Liver (tissue), 9 donors: ENCODE results near the gene ADCK1. TPM values are rescaled to one million over a fixed set of nuclear protein-coding genes. Genes with fewer than 3 reads are reported as not detected.

Experiments used
- DNase-seq: peaks from one replicate; pipeline ENCODE4 v3.0.0-alpha.2; 2017; ENCODE audit warnings: low spot score
- H3K27ac ChIP-seq, 2 donors: one replicate each; pipeline ENCODE4 v1.7.0; 2013; ENCODE audit warnings: inconsistent platforms in 2 of 2, low read length in 2 of 2, control low read depth in 1 of 2, low read depth in 1 of 2, mild to moderate bottlenecking in 1 of 2
- H3K27me3 ChIP-seq, 4 donors: one replicate each; pipeline versions ENCODE4 v1.6.1 to v1.7.0; 2013; ENCODE audit warnings: low read length in 3 of 4, inconsistent platforms in 1 of 4, mild to moderate bottlenecking in 1 of 4, moderate library complexity in 1 of 4; ENCODE audit not compliant: control insufficient read depth in 4 of 4, insufficient read depth in 4 of 4
- H3K36me3 ChIP-seq, 4 donors: one replicate each; pipeline versions ENCODE4 v1.6.1 to v1.7.0; 2013; ENCODE audit warnings: low read length in 3 of 4, mild to moderate bottlenecking in 3 of 4, low read depth in 1 of 4, moderate library complexity in 1 of 4; ENCODE audit not compliant: control insufficient read depth in 4 of 4, insufficient read depth in 3 of 4
- H3K4me1 ChIP-seq, 4 donors: one replicate each; pipeline versions ENCODE4 v1.6.1 to v1.7.0; 2013; ENCODE audit warnings: low read length in 3 of 4, mild to moderate bottlenecking in 3 of 4, moderate library complexity in 1 of 4; ENCODE audit not compliant: control insufficient read depth in 4 of 4, insufficient read depth in 4 of 4
- H3K4me3 ChIP-seq, 3 donors: one replicate each; pipeline versions ENCODE4 v1.6.1 to v1.7.0; 2013; ENCODE audit warnings: low read length in 3 of 3, control low read depth in 1 of 3, low read depth in 1 of 3, mild to moderate bottlenecking in 1 of 3
- H3K9ac ChIP-seq, 2 donors: one replicate each; pipeline ENCODE4 v1.7.0; 2013; ENCODE audit warnings: low read length in 2 of 2, mild to moderate bottlenecking in 2 of 2, moderate library complexity in 2 of 2, control low read depth in 1 of 2, low read depth in 1 of 2
- H3K9me3 ChIP-seq, 4 donors: one replicate each; pipeline versions ENCODE4 v1.6.1 to v1.7.0; 2013; ENCODE audit warnings: low read length in 3 of 4; ENCODE audit not compliant: control insufficient read depth in 4 of 4
- ATF3 ChIP-seq: IDR thresholded peaks from 2 replicates; pipeline ENCODE4 v1.6.1; 2016; ENCODE audit warnings: antibody characterized with exemption
- EGR1 ChIP-seq, 2 donors: IDR thresholded peaks; 2 replicates each; pipeline ENCODE4 v1.6.1; 2016 to 2018; ENCODE audit warnings: antibody characterized with exemption in 2 of 2, low read depth in 2 of 2
- FOXA1 ChIP-seq: IDR thresholded peaks from 2 replicates; pipeline ENCODE4 v1.6.1; 2016; ENCODE audit warnings: antibody characterized with exemption
- FOXA2 ChIP-seq: IDR thresholded peaks from 2 replicates; pipeline ENCODE4 v1.6.1; 2016; ENCODE audit warnings: antibody characterized with exemption
- GABPA ChIP-seq, 2 donors: IDR thresholded peaks in 1 of 2; conservative IDR thresholded peaks in 1 of 2; 2 replicates each; pipeline ENCODE4 v1.6.1; 2016; ENCODE audit warnings: antibody characterized with exemption in 2 of 2, mild to moderate bottlenecking in 1 of 2, moderate library complexity in 1 of 2
- HNF4A ChIP-seq, 2 donors: conservative IDR thresholded peaks; 2 replicates each; pipeline ENCODE4 v1.6.1; 2016; ENCODE audit warnings: antibody characterized with exemption in 2 of 2, mild to moderate bottlenecking in 2 of 2
- HNF4G ChIP-seq: IDR thresholded peaks from 2 replicates; pipeline ENCODE4 v1.6.1; 2016; ENCODE audit warnings: antibody characterized with exemption
- MAX ChIP-seq: IDR thresholded peaks from 2 replicates; pipeline ENCODE4 v1.6.1; 2016; ENCODE audit warnings: antibody characterized with exemption
- NR2F2 ChIP-seq: IDR thresholded peaks from 2 replicates; pipeline ENCODE4 v1.6.1; 2016; ENCODE audit warnings: antibody characterized with exemption
- RAD21 ChIP-seq, 2 donors: IDR thresholded peaks; 2 replicates each; pipeline ENCODE4 v1.6.1; 2016; ENCODE audit warnings: antibody characterized with exemption in 2 of 2, mild to moderate bottlenecking in 2 of 2
- SP1 ChIP-seq: IDR thresholded peaks from 2 replicates; pipeline ENCODE4 v1.6.1; 2018; ENCODE audit warnings: antibody characterized with exemption, mild to moderate bottlenecking
- TAF1 ChIP-seq: conservative IDR thresholded peaks from 2 replicates; pipeline ENCODE4 v1.6.1; 2016; ENCODE audit warnings: antibody characterized with exemption, mild to moderate bottlenecking
- YY1 ChIP-seq: IDR thresholded peaks from 2 replicates; pipeline ENCODE4 v1.6.1; 2016; ENCODE audit warnings: antibody characterized with exemption, mild to moderate bottlenecking
- WGBS: extraction: QIAGEN DNeasy Blood & Tissue Kit; methylation state at CpG from one replicate; pipeline ENCODE4 v1.1.7; 2013; 5-methylcytosine and 5-hydroxymethylcytosine counted together
- polyA plus RNA-seq, 2 donors: library from polyadenylated mRNA; stranded (reverse) in 1 of 2; unstranded in 1 of 2; fragments of 200-250 nt in 1 of 2; fragments of >200 nt in 1 of 2; fragmentation: Nextera tagmentation in 1 of 2; extraction: Ambion mirVana in 1 of 2; gene quantifications; one replicate each; pipeline versions ENCODE4 v1.2.1 to v1.2.3, GENCODE V29; 2013 to 2015
- total RNA-seq, 2 donors: library from RNA; depleted of rRNA; stranded (reverse); fragments of >200 nt; gene quantifications; one replicate each; pipeline ENCODE4 v1.2.3, GENCODE V29; 2014
- TF ChIP-seq, protein P1 (sequence below): fragments of 150-350 bp; IDR thresholded peaks from 2 replicates; pipeline ENCODE4 v1.5.1; 2017; ENCODE audit warnings: improper control_type of control experiment, low read depth, low read length; ENCODE audit not compliant: missing input control
- TF ChIP-seq, protein P2 (sequence below): IDR thresholded peaks from 2 replicates; pipeline ENCODE4 v1.6.1; 2016; ENCODE audit warnings: antibody characterized with exemption
- donor health status: healthy.
- donor health status: healthy.
- donor health status: healthy.
- donor health status: healthy.
- donor health status: healthy.

Gene ADCK1
- total and polyA plus RNA-seq, 4 donors, result 4.0 to 4.9 (median 4.4) TPM

GRCh38 chr14:77856941-77857340 lies 57.0 kb downstream of the ADCK1 start:
- WGBS, result 87% methylated on average over 6 of the region's 6 CpGs
- H3K9ac ChIP-seq, result no peak overlapping the region
- H3K9me3 ChIP-seq, result no peaks in the 10 kb centered on the region
- no peak overlapping the region for H3K4me3 ChIP-seq
- peaks cover 0 to 3% (median under 1%) of the 10 kb centered on the region in 4 donors for H3K36me3 ChIP-seq
- H3K27ac ChIP-seq, result no peak overlapping the region
- no peaks in the 10 kb centered on the region for H3K27me3 ChIP-seq
- no peak for DNase-seq
- TF ChIP-seq TAF1 (no peak), SP1 (no peak), NR2F2 (no peak), HNF4G (no peak), FOXA1 (no peak), RAD21 (IDR thresholded peaks at IDR 0.05) (no peak), YY1 (no peak), MAX (no peak), EGR1 (IDR thresholded peaks at IDR 0.05; ENCODE audit: low read depth in 2 of 2) (no peak), HNF4A (conservative IDR thresholded peaks at IDR 0.05) (no peak), ATF3 (no peak)
- TF ChIP-seq, protein P1, sequence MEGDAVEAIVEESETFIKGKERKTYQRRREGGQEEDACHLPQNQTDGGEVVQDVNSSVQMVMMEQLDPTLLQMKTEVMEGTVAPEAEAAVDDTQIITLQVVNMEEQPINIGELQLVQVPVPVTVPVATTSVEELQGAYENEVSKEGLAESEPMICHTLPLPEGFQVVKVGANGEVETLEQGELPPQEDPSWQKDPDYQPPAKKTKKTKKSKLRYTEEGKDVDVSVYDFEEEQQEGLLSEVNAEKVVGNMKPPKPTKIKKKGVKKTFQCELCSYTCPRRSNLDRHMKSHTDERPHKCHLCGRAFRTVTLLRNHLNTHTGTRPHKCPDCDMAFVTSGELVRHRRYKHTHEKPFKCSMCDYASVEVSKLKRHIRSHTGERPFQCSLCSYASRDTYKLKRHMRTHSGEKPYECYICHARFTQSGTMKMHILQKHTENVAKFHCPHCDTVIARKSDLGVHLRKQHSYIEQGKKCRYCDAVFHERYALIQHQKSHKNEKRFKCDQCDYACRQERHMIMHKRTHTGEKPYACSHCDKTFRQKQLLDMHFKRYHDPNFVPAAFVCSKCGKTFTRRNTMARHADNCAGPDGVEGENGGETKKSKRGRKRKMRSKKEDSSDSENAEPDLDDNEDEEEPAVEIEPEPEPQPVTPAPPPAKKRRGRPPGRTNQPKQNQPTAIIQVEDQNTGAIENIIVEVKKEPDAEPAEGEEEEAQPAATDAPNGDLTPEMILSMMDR, result no peak
- TF ChIP-seq, protein P2, sequence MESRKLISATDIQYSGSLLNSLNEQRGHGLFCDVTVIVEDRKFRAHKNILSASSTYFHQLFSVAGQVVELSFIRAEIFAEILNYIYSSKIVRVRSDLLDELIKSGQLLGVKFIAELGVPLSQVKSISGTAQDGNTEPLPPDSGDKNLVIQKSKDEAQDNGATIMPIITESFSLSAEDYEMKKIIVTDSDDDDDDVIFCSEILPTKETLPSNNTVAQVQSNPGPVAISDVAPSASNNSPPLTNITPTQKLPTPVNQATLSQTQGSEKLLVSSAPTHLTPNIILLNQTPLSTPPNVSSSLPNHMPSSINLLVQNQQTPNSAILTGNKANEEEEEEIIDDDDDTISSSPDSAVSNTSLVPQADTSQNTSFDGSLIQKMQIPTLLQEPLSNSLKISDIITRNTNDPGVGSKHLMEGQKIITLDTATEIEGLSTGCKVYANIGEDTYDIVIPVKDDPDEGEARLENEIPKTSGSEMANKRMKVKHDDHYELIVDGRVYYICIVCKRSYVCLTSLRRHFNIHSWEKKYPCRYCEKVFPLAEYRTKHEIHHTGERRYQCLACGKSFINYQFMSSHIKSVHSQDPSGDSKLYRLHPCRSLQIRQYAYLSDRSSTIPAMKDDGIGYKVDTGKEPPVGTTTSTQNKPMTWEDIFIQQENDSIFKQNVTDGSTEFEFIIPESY, result no peak
- H3K4me1 ChIP-seq, result no peaks in the 10 kb centered on the region

DNA sequence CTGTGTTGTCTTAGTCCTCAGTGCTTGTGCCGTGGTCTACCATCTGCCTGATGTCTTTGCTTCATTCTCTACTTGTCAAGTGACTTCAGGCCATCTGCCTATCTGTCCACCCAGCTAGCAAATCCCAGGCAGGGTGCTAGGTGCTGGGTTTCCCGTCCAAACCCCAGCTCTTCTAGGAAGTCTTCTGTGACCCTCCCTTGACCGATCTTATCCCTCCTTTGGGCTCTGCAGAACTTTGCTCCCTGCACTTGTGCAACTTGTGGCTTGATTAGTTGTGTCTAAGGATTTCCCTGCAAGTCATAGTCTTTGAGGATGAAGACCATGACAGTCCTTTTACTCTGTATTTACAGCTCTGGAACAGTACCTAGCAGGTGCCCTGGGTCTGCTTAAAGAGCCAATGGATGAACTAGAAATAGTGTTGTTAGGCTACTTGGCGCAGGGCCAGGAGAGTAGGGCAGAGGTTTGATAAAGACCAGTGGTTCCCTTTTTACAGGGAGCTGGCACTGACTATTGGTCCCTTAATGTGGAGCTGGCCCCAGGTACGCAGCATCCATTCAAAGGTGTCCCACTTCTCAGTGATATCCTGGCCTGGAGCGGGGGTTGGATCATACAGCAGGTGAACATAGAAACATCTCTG lies 60.1 kb downstream of the ADCK1 start:
- WGBS, result 89% methylated on average over 6 of the region's 6 CpGs
- H3K4me1 ChIP-seq, result no peaks in the 10 kb centered on the region
- H3K27ac ChIP-seq, result no peak overlapping the region
- H3K36me3 ChIP-seq, result peaks cover 0 to 3% (median under 1%) of the 10 kb centered on the region in 4 donors
- peak; percentile 57 for DNase-seq
- TF ChIP-seq HNF4A (conservative IDR thresholded peaks at IDR 0.05) (peak in 1 of 2 donors; percentile 3), GABPA (IDR thresholded peaks at IDR 0.05 in 1 of 2, conservative IDR thresholded peaks at IDR 0.05 in 1 of 2) (no peak)
- H3K9ac ChIP-seq, result no peak overlapping the region
- no peaks in the 10 kb centered on the region for H3K9me3 ChIP-seq
- H3K4me3 ChIP-seq, result no peak overlapping the region
- H3K27me3 ChIP-seq, result no peaks in the 10 kb centered on the region

DNA sequence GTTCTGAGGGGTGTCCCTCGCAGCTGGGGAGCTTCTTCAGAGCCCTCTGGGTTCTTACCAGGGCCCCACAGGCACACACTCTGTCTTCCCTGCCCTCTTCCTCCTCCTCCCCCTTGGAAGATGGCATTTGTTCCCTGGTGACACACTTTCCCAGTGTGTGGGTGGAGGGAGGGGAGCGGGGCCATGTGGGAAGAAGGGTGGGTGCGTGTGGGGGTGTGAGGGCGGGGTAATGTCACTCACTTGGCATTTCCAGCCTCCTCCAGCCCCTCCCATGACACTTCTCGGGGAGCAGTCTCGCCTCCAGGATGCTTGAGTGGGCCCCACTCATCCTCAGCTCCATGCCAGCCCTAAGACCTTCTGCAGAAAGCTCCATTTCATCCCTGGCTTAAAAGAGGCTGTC lies 61.3 kb downstream of the ADCK1 start:
- Histone ChIP-seq H3K9ac (no peak overlapping the region), H3K4me1 (no peaks in the 10 kb centered on the region), H3K9me3 (no peaks in the 10 kb centered on the region), H3K27ac (no peak overlapping the region), H3K27me3 (no peaks in the 10 kb centered on the region), H3K36me3 (peaks cover 0 to 3% (median under 1%) of the 10 kb centered on the region in 4 donors), H3K4me3 (no peak overlapping the region)
- DNase-seq, result no peak
- no peak for TF ChIP-seq TAF1
- no peak for TF ChIP-seq MAX
- TF ChIP-seq SP1, result no peak
- no peak for TF ChIP-seq FOXA2
- TF ChIP-seq ATF3, result no peak
- no peak for TF ChIP-seq FOXA1
- WGBS, result 91% methylated on average over 6 of the region's 6 CpGs
